HuH-7 (cell line): Measurements from ENCODE around the gene SETDB2.

Source experiments
- DNase-seq: peaks from one replicate; pipeline ENCODE4 v3.0.0; 2011; ENCODE audit warnings: low spot score

SETDB2 gene

DNA sequence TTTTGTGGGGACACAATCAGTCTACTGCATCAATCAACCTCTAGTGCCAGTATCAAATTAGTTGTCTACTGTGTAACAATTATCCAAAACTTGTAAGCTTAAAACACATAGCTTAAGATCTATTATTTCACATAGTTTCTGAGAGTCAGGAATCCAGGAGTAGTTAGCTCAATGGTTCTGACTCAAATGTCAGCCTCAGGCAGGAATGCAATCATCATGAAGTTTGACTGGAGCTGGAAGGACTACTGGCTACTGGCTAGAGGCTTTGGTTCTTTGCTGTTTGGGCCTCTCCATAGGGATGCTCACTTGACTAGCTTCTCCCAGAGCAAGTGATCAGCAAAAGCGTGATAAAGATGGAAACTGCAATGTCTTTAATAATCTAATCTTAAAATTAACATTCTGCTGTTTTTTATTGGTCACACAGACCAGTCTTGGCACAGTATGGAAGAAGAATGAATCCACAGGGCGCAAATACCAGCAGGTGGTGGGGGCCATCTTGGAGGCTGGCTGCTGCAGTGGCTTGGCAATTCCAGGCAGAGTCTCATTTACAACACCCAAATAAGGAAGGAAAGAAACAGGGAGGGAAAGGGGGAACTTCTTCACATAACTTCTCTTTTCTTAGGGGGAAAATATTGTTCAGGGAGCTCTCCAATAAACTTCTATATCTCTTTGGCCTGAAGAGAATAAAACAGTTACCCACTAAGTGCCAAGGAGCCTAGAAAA is 15.9 kb upstream of the SETDB2 start:
- no peak for DNase-seq

DNA sequence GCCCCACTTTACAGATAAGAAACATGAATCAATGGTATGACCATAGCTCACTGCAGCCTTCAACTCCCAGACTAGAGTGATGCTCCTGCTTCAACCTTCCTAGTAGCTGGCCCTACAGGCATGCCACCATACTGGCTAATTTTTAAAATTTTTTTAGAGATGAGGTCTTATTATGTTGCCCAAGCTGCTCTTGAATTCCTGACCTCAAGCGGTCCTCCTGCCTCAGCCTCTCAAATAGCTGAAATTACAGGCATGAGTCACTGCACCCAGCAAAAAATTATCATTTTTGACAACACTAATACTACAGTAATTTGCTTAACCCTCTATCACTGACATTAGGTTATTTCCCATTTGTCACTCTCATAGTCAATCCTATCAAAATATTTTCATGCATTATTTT is 15.0 kb upstream of the SETDB2 start:
- DNase-seq: no peak

DNA sequence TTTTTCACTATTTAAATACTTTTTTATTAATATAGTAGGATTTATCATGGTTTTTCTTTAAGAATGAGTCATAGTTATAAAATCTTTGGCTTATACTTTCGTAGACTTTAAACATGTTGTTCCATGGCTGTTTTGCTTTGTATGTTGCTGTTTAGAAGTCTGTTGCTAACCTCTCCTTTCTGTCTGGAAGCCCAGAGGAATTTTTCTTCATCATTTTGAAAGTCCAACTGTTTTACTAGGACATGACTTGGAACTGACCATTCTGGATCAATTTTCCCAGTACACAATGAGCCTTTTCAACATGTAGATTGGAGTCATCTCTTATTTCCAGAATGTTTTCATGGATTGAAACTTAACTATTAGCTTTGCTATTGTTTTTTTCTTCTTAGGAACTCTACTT is 8.1 kb upstream of the SETDB2 start:
- no peak for DNase-seq

DNA sequence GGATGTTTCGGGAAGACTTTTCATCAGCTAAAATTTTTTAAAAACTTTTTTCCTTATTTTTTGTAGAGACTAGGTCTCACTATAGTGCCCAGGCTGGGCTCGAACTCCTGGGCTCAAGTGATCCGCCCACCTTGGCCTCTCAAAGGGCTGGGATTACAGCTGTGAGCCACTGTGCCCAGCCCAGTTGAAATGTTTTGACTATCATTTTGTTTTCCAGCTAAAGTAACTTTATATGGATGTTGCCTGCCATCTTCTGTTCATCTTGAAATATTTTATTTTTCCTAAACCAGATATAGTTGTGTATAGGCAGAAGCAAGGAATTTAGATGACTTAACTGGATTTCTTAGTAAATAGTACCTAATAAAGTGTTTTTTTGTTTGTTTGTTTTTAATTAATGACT is 7.2 kb upstream of the SETDB2 start:
- no peak for DNase-seq

DNA sequence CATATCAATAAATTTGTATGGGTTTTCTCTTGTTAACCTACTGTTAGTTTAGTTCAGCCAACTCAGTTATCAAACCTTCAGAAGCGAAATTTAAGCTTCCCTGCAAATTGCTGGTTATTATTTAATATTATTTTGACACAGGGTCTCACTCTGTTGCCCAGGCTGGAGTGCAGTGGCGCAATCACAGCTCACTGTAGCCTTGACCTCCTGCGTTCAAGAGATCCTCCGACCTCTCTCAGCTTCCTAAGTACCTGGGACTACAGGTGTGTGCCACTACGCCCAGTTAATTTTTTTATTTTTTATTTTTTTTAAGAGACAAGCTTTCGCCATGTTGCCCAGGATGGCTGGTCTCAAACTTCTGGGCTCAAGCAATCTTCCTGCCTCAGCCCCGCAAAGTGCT is 6.4 kb upstream of the SETDB2 start:
- no peak for DNase-seq

DNA sequence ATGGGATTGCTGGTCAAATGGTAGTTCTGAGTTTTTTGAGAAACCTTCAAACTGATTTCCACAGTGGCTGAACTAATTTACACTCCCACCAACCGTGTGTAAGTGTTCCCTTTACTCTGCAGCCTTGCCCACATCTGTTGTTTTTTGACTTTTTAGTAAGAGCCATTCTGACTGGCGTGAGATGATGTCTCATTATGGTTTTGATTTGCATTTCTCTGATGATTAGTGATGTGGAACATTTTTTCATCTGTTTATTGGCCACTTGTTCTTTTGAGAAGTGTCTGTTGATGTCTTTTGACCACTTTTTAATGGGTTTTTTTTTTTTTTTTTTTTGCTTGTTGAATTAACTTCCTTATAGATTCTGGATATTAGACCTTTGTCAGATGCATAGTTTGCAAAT is 4.5 kb upstream of the SETDB2 start:
- DNase-seq: no peak

DNA sequence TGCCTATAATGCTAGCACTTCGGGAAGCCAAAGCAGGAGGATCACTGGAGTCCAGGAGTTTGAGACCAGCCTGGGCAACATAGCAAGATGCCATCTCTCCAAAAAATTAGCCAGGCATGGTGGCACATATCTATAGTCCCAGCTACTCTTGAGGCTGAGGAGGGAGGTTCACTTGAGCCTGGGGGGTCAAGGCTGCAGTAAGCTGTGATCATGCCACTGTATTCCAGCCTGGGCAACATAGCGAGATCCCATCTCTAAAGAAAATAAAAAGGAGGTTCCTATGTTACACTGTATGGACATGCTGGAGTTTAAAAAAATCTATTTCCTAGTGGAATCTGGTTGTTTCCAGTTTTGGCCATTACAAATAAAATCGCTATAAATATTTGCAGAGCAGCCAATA is 2.8 kb upstream of the SETDB2 start:
- no peak for DNase-seq

DNA sequence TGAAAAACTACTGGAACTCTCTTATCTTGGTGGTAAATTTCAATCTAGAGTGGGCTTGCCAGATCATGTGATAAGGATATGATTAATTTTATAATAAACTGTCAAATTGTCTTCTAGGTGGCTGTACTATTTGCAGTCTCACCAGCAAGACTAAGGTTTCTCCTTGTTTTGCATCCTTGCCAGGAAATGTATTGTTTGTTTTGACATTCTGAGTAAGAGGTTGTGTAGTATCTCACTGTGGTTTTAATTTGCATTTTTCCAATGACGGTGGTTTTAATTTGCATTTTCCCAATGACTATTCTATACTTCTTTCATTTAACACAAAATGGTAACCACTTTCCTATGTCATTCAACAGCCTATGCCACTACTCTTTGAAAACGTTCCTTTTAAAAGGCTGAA is 2.2 kb upstream of the SETDB2 start:
- DNase-seq: no peak

DNA sequence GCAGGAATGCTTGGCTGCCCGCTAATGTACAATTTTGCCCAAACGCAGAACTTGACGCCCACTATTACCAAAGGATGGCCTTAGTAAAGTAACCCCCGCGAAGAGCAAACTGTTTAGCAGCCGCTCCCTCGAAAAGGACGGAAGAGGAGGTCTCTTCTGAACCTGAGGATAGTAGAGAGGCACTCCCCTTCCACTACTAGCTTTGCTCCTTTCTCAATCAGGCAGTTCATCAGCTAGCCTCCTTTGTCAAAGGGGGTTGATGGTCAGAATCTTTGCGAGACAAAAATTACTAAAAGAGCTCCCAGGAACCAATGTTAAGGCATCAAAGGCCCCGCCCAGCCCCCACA is 744 bp upstream of the SETDB2 start:
- DNase-seq: no peak

DNA sequence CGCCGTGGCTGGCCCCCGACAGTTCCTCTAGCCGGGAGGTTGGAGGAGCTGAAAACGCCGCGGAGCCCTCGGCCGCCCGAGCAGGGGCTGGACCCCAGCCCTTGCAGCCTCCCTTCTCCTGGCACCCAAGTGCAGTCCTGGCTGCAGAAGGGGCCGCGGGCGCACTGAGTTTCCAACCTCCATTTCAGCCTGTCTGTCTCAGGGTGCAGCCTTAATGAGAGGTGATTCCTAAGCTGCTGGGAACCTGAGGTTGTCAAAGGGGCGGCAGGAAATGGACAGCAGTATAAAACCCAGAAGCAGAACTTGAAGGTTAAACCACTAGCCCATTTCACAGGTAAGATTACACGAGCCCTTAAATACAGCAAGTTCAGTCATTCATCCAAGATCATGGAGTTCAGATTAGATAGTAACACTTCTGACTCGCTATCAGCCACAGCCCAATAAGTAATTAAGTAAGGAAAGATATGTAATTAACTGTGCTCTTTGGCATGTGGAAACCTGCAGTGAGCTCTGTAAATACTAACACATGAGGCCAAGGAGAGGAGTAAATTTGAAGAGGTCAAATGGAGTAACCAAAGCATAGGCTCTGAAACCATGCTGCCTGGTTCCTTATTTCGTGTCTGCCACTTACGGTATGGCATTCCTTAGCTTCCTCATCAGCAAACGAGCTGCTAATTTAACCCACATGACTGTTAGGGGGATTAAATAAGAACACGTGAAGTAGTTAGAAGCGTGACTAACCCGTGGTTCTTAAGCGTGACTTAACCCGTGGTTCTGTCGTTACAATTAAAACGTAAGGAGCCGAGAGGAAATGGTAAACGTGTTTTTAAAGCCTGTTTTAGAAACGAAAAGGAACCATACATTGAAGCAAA is 686 bp downstream of the SETDB2 start:
- peak; percentile 11 for DNase-seq

DNA sequence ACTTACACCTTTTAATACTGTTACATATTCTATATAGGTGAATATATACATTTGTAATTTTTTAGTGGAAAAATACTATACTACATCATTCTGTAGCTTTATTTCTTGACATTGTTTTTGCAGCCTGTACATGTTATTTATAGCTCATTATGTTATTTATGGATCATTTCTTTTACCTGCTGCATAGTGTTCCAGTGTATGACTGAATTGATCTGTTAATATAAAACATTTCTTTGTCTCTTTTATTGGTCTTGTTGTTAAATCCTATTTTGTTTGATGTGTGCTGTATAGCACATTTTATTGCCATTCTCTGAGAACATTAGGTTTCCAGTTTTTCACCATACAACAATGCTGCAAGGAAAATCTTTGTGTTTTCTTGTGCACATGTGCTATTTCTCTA is 2.4 kb downstream of the SETDB2 start:
- DNase-seq: no peak

DNA sequence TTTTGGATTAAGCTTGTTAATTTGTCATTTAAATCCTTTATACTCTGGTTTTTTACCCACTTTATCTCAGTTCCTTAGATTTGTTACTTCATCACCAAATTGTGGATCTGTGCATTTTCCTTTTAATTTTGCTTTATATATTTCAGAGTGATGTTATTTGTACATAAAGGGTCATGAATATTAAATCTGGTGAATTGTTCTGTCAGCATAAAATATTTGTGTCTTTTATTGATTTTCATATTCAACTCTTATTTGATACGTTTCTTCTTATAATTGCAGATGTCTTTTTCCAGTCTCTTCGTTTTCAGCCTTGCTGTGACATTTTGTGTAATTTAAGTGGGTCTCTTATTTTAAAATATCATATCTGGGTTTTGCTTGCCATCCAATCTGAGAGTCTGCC is 4.7 kb downstream of the SETDB2 start:
- DNase-seq: no peak

DNA sequence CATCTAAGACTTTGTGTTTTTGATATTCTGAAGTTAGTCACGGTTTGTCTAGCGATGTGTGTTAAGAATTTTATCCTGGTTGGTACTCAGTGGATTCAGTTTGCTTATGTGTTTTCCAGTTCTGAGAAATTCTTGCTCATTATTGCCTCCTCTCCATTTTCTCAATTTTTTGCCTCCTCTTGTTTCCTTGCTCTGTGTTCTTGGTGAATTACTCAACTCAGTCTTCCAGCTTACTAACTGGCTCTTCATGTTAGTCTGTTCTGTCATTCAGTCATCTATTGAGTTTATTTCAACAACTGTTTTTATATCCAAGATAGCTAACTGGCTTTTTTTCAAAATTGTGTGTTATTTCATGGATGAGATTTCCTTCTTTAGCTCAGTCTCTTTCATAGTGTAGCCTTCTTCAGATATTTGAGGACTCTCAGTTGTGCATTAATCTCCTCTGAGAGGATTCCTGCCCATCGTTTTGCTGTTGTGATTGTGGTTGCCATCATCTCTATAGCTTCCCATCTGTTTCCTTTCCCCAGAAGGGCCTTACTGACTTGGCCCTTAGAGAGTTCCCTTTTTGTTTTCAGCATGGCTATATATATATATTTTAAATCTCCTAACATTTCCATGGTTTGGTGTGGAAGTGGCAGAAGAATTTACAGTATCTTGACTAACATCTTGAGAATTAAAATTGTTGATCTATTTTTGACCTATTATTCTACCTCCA is 6.2 kb downstream of the SETDB2 start:
- no peak for DNase-seq

DNA sequence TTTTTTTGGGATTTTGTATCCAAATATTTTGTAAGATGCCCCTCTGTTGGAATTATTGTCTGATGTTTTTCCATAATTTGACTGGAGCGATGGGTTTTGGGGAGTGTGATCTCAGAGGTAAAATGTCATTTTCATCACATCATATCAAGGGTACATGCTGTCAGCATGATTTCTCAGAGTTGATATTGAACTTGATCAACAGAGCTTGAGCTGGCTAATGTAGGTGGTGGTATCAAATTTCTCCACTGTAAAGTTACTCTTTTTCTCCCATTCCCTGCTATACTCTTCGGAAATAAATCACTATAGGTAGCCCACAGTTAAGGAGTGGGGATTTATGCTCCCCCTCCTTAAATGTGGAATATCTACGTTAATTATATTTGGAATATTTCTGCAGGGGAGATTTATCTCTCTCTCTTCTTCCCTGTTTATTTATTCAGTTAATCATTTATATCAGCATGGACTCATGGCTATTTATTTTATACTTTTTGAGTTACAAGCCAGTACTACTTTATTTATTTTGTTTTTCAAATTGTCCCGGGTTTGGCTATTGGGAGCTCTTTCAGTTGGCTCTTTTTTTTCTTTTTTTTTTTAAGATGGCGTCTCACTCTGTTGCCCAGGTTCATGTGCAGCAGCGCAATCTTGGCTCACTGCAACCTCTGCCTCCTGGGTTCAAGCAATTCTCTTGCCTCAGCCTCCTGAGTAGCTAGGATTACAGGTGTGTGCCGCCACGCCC is 8.8 kb downstream of the SETDB2 start:
- DNase-seq: no peak

DNA sequence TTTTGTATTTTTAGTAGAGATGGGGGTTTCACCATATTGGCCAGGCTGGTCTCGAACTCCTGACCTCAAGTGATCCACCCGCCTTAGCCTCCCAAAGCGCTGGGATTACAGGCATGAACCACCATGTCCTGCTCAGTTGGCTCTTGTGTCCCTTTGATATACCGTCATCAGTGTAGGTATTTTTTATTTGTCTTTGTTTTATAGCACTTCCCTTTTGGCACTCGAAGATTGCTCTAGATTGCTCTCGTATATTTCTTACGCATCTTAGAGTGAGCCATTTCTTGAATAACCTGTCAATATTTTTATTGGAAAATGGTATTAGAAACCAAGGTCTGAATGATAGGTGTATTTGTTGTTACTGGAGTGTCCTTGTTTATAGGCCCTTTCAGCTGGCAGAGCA is 9.4 kb downstream of the SETDB2 start:
- DNase-seq: no peak

DNA sequence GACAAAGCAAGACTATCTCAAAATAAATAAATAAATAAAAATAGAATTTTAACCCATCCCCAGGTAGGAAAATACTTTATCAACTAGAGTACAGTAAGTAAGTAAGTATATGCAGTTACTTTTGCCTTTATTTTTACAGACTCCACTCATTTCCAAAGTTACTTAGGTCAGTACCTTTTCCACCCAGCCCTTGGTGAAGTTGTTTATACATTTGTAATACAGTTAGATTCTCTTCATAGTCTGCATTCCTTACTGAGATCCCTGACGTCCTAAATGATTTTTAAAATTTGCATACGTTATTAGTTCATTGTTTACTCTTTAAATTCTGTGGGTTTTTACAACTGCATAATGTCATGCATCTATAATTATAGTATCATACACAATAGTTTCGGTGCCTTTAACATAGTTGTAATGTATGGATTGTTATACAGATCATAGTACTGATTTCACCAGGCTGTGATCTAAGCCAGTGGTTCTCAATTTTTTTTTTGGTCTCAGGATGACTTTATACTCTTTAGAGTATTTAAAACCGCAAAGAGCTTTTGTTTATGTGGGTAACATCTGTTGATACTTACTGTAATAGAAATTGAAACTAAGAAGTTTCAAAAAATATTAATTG is 10.4 kb downstream of the SETDB2 start:
- DNase-seq: no peak

DNA sequence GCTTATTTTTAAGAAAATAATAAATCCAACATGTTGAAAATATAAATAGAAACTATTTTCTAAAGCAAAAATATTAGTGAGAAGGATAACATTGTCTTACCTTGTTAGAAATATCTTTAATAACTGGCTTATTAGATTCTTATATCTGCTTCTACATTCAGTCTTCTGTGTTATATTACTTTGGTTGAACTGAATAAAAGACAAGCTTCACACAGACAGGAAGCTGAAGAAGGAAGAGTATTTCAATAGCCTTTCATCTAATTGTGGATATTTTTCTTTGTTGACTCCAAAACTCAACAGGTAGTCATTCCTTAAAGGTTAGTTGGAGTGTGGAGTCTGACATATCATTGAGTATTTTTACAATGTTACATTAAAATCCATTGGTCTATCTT is 10.9 kb downstream of the SETDB2 start:
- no peak for DNase-seq

DNA sequence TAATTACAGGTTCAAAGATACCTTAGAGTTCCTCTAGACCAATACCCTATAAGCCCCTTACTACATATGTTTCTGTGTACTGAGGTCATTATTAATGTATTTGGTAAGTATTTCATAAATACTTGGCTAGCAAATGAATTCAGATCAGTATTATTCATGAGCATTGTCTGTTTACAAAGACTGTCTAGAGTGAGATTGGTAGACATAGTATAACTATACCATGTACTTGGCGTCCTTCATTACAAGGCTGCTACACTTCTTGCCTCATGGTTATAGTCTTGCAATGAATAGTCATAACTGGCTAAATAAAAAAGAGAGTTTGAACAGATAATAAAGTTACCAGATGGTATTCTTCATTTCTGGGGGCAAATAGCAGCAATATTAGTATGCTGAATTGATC is 12.1 kb downstream of the SETDB2 start:
- DNase-seq: no peak

DNA sequence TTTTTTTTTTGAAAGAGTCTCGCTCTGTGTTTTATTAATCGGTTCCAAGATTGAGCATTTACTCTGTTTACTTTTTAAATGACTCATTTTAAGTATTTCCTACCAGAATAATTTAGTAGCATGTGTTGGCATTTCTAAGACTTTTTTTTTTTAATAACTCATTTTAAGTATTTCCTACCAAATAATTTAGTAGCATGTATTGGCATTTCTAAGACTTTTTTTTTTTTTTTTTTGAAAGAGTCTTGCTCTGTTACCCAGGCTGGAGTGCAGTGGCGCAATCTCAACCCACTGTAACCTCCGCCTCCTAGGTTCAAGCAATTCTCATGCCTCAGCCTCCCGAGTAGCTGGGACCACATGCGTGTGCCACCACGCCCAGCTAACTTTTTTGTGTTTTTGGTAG is 13.1 kb downstream of the SETDB2 start:
- no peak for DNase-seq

DNA sequence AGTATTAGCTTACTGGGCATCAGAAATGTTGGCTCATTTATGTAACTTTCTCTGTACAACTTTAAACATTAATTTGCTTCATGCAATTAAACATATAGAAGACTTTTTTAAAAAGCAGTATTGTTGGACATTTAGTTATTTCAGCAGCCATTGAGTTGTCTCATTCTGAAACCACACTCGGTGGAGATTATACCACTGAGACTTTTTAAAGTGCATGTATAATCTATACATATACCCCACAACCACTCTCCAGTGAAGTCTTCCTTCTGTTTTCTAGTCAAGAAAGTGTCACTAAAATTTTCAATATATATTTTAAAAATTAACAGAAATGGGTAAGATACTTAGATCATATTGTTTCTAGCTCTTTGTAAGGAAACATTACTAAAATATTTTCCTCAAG is 15.5 kb downstream of the SETDB2 start:
- no peak for DNase-seq

DNA sequence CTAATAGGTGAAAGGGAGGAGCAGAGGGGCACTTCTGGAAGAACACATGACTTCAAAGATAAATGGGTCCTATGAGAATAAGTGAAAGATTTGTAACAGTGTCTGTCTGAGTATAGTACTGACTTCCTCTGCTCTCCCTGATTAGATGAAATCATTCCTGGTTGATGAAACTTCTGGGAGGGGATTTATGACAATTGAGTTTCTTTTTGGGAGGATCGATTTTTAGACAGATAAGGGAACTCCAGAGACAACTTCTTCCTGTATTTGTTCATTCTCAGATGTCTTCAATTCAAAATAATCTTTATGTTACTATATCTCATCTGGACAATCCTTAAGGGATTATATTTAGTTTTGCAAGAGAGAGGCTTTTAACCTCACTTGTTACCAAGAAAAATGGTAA is 20.0 kb downstream of the SETDB2 start:
- DNase-seq: no peak
